Measurements from ENCODE around the gene CEACAM18.

Gene CEACAM18

GRCh38 chr19:51507192-51507591 is 28.9 kb downstream of the CEACAM18 start (continued):
- TF ChIP-seq, protein P1, sequence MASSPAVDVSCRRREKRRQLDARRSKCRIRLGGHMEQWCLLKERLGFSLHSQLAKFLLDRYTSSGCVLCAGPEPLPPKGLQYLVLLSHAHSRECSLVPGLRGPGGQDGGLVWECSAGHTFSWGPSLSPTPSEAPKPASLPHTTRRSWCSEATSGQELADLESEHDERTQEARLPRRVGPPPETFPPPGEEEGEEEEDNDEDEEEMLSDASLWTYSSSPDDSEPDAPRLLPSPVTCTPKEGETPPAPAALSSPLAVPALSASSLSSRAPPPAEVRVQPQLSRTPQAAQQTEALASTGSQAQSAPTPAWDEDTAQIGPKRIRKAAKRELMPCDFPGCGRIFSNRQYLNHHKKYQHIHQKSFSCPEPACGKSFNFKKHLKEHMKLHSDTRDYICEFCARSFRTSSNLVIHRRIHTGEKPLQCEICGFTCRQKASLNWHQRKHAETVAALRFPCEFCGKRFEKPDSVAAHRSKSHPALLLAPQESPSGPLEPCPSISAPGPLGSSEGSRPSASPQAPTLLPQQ (tag by site-specific recombination; IDR thresholded peaks at IDR 0.05) = no peak
- TF ChIP-seq, protein P2, sequence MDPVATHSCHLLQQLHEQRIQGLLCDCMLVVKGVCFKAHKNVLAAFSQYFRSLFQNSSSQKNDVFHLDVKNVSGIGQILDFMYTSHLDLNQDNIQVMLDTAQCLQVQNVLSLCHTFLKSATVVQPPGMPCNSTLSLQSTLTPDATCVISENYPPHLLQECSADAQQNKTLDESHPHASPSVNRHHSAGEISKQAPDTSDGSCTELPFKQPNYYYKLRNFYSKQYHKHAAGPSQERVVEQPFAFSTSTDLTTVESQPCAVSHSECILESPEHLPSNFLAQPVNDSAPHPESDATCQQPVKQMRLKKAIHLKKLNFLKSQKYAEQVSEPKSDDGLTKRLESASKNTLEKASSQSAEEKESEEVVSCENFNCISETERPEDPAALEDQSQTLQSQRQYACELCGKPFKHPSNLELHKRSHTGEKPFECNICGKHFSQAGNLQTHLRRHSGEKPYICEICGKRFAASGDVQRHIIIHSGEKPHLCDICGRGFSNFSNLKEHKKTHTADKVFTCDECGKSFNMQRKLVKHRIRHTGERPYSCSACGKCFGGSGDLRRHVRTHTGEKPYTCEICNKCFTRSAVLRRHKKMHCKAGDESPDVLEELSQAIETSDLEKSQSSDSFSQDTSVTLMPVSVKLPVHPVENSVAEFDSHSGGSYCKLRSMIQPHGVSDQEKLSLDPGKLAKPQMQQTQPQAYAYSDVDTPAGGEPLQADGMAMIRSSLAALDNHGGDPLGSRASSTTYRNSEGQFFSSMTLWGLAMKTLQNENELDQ (tag by site-specific recombination; IDR thresholded peaks at IDR 0.05; ENCODE audit: low read depth) = no peak

GRCh38 chr19:51507640-51508058 is 29.3 kb downstream of the CEACAM18 start:
- no peaks in the 10 kb centered on the region for H3K9me3 ChIP-seq (ENCODE audit: control insufficient read depth, insufficient read depth, low read depth, low read length)
- H3K4me3 ChIP-seq (ENCODE audit: low read depth, low read length) = no peak overlapping the region
- no peaks in the 10 kb centered on the region for H3K36me3 ChIP-seq (ENCODE audit: control insufficient read depth in 2 of 2, insufficient read depth in 1 of 2, low read length in 2 of 2)
- ChIA-PET CTCF (interaction anchor here (0.8 to 5.7 kb wide), 3 partner anchors 8 to 169 kb away, joined by 3 to 48 read pairs (median 3); no protein-coding TSS in a partner anchor), POLR2A (interaction anchor here (0.6 kb wide), 2 partner anchors 42 to 75 kb away, joined by 3 to 4 read pairs; no protein-coding TSS in a partner anchor)
- H3K27ac ChIP-seq (ENCODE audit: extremely low read depth, low read depth, low read length) = no peak overlapping the region
- TF ChIP-seq ZNF473 (tag by site-specific recombination; IDR thresholded peaks at IDR 0.05) (no peak), ZNF610 (tag by site-specific recombination; IDR thresholded peaks at IDR 0.05; ENCODE audit: borderline replicate concordance) (no peak), ZNF621 (tag by site-specific recombination; IDR thresholded peaks at IDR 0.05) (no peak), ZNF664 (tag by site-specific recombination; IDR thresholded peaks at IDR 0.05) (no peak), AEBP2 (tag by site-specific recombination; IDR thresholded peaks at IDR 0.05; ENCODE audit: borderline replicate concordance) (no peak), ZNF157 (tag by site-specific recombination; IDR thresholded peaks at IDR 0.05) (no peak), ZNF837 (tag by site-specific recombination; IDR thresholded peaks at IDR 0.05) (no peak), TRIM28 (IDR thresholded peaks at IDR 0.05; ENCODE audit: borderline replicate concordance, low read length) (no peak), YY1 (tag by site-specific recombination; IDR thresholded peaks at IDR 0.05) (no peak), SP2 (tag by site-specific recombination; IDR thresholded peaks at IDR 0.05) (no peak)
- H3K4me1 ChIP-seq (ENCODE audit: control insufficient read depth, insufficient read depth, low read length) = no peaks in the 10 kb centered on the region

- Histone ChIP-seq H3K36me3 (ENCODE audit: control insufficient read depth in 2 of 2, insufficient read depth in 1 of 2, low read length in 2 of 2) (no peaks in the 10 kb centered on the region), H3K9me3 (ENCODE audit: control insufficient read depth, insufficient read depth, low read depth, low read length) (no peaks in the 10 kb centered on the region), H3K27ac (ENCODE audit: extremely low read depth, low read depth, low read length) (no peak overlapping the region), H3K4me3 (ENCODE audit: low read depth, low read length) (no peak overlapping the region), H3K4me1 (ENCODE audit: control insufficient read depth, insufficient read depth, low read length) (no peaks in the 10 kb centered on the region)
- ChIA-PET POLR2A (interaction anchor here (0.6 kb wide), 1 partner anchor 42 kb away, joined by 4 read pairs; no protein-coding TSS in a partner anchor), CTCF (interaction anchor here (1.3 kb wide), 1 partner anchor 168 kb away, joined by 3 read pairs; no protein-coding TSS in a partner anchor)
- TF ChIP-seq ZNF24 (tag by site-specific recombination; IDR thresholded peaks at IDR 0.05) (no peak), KLF1 (tag by site-specific recombination; IDR thresholded peaks at IDR 0.05) (no peak), ZNF239 (tag by site-specific recombination; IDR thresholded peaks at IDR 0.05) (no peak), MYNN (tag by site-specific recombination; IDR thresholded peaks at IDR 0.05; ENCODE audit: borderline replicate concordance) (no peak), ZNF335 (tag by site-specific recombination; conservative IDR thresholded peaks at IDR 0.05) (no peak), GLI2 (tag by site-specific recombination; IDR thresholded peaks at IDR 0.05; ENCODE audit: borderline replicate concordance, low read depth) (no peak), GFI1B (tag by site-specific recombination; IDR thresholded peaks at IDR 0.05) (no peak), ZNF292 (tag by site-specific recombination; IDR thresholded peaks at IDR 0.05; ENCODE audit: borderline replicate concordance, low read depth) (no peak), ZNF202 (tag by site-specific recombination; IDR thresholded peaks at IDR 0.05; ENCODE audit: borderline replicate concordance) (no peak), ZNF157 (tag by site-specific recombination; IDR thresholded peaks at IDR 0.05) (no peak), SP2 (tag by site-specific recombination; IDR thresholded peaks at IDR 0.05) (no peak), GLIS2 (tag by site-specific recombination; IDR thresholded peaks at IDR 0.05) (no peak), ZNF416 (tag by site-specific recombination; IDR thresholded peaks at IDR 0.05) (no peak), ZNF791 (tag by site-specific recombination; IDR thresholded peaks at IDR 0.05) (no peak), ZSCAN30 (tag by site-specific recombination; IDR thresholded peaks at IDR 0.05) (no peak), SCRT2 (tag by site-specific recombination; IDR thresholded peaks at IDR 0.05) (no peak)
- TF ChIP-seq, protein P3, sequence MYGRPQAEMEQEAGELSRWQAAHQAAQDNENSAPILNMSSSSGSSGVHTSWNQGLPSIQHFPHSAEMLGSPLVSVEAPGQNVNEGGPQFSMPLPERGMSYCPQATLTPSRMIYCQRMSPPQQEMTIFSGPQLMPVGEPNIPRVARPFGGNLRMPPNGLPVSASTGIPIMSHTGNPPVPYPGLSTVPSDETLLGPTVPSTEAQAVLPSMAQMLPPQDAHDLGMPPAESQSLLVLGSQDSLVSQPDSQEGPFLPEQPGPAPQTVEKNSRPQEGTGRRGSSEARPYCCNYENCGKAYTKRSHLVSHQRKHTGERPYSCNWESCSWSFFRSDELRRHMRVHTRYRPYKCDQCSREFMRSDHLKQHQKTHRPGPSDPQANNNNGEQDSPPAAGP (tag by site-specific recombination; IDR thresholded peaks at IDR 0.05) = no peak
Measured at GRCh38 chr19:51508059-51508733, 29.9 kb downstream of the CEACAM18 start.
